ENCODE measurements around the gene PCDHGA2.
"Not testable (repeated sequence)": the region's sequence is repeated elsewhere in the genome, so short reads cannot be mapped to it uniquely, and the experiment has no call there.

The PCDHGA2 gene

DNA sequence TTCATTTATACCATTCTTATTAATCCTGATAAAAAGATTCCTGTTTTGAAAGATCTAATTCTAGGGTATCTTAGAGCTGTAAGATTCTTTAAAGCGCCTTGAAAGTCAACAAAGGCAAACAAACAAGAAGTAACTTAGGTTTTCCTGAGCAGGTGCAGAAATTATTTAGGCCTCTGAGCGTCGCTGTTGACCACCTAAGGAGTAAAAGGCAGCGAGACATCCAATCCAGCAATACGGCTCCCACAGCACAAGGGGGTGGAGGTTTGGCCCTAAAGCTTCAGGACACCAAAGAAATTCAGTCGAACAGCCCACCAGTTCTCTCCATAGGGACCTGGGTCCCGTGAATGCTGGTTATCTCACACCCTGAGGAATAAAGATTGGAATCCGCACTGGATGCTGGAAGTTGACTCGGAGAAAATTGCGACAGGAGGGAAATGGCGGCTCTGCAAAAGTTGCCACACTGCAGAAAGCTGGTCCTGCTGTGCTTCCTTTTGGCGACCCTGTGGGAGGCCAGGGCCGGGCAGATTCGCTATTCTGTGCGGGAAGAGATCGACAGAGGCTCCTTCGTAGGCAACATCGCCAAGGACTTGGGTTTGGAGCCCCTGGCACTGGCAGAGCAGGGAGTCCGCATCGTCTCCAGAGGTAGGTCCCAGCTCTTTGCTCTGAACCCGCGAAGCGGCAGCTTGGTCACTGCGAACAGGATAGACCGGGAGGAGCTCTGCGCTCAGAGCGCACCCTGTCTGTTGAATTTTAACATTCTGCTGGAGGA is at the start of gene PCDHGA2:
Gene PCDHGA2, plus strand, starts transcription at position 223 of the 769 bp plus-strand sequence.
- Histone ChIP-seq H3K36me3 (ENCODE audit: control insufficient read depth, insufficient read depth, low read length) (no peaks in the 10 kb centered on the region), H3K27ac (ENCODE audit: low read depth, low read length) (no peak within 1 kb of the TSS), H3K9ac (ENCODE audit: low read depth, low read length) (no peak within 1 kb of the TSS), H3K4me3 (ENCODE audit: low read depth, low read length) (no peak within 1 kb of the TSS), H3K9me3 (ENCODE audit: control insufficient read depth, insufficient read depth, low read length) (peaks cover 38% of the 10 kb centered on the region), H3K4me1 (ENCODE audit: control insufficient read depth, insufficient read depth, low read length) (no peaks in the 10 kb centered on the region), H3K27me3 (ENCODE audit: control insufficient read depth, insufficient read depth, low read length) (no peaks in the 10 kb centered on the region)

DNA sequence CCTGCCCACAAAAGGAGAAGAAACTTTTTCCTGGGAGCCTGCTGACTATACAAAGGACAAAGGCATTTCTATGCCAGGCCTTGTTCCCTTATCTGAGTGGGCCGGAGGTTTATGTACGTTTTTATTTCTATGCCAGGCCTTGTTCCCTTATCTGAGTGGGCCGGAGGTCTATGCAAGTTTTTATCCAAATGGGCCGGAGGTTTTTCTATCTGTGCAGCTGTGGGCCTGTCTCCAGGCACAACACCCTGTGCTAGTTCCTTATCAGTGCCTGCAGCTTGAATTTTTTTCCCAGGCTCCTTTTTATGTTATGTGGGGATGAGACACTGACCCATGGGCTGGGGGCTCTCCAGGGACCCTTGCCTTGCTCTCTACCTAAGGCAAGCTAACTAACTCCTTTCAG is 40.2 kb upstream of the PCDHGA2 start:
- Histone ChIP-seq H3K27me3 (ENCODE audit: control insufficient read depth, insufficient read depth, low read length) (no peaks in the 10 kb centered on the region), H3K27ac (ENCODE audit: low read depth, low read length) (no peak overlapping the region), H3K4me3 (ENCODE audit: low read depth, low read length) (no peak overlapping the region), H3K36me3 (ENCODE audit: control insufficient read depth, insufficient read depth, low read length) (no peaks in the 10 kb centered on the region), H3K4me1 (ENCODE audit: control insufficient read depth, insufficient read depth, low read length) (no peaks in the 10 kb centered on the region), H3K9ac (ENCODE audit: low read depth, low read length) (no peak overlapping the region), H3K9me3 (ENCODE audit: control insufficient read depth, insufficient read depth, low read length) (peaks cover 41% of the 10 kb centered on the region)

GRCh38 chr5:141303756-141304155 is 34.8 kb upstream of the PCDHGA2 start, which contains the start of gene SLC25A2:
Gene SLC25A2, minus strand, starts transcription at chr5:141304049. Its CDS starts 184 bp downstream, at chr5:141303865.
- H3K9me3 ChIP-seq (ENCODE audit: control insufficient read depth, insufficient read depth, low read length), result peaks cover 36% of the 10 kb centered on the region
- H3K9ac ChIP-seq (ENCODE audit: low read depth, low read length), result no peak within 1 kb of the TSS
- no peak within 1 kb of the TSS for H3K4me3 ChIP-seq (ENCODE audit: low read depth, low read length)
- no peaks in the 10 kb centered on the region for H3K36me3 ChIP-seq (ENCODE audit: control insufficient read depth, insufficient read depth, low read length)
- H3K27ac ChIP-seq (ENCODE audit: low read depth, low read length), result no peak within 1 kb of the TSS
- H3K4me1 ChIP-seq (ENCODE audit: control insufficient read depth, insufficient read depth, low read length), result no peaks in the 10 kb centered on the region
- H3K27me3 ChIP-seq (ENCODE audit: control insufficient read depth, insufficient read depth, low read length), result no peaks in the 10 kb centered on the region

- no peak overlapping the region for H3K4me3 ChIP-seq (ENCODE audit: low read depth, low read length)
- H3K36me3 ChIP-seq (ENCODE audit: control insufficient read depth, insufficient read depth, low read length), result no peaks in the 10 kb centered on the region
- no peak overlapping the region for H3K27ac ChIP-seq (ENCODE audit: low read depth, low read length)
- no peaks in the 10 kb centered on the region for H3K27me3 ChIP-seq (ENCODE audit: control insufficient read depth, insufficient read depth, low read length)
- H3K9ac ChIP-seq (ENCODE audit: low read depth, low read length), result no peak overlapping the region
- H3K4me1 ChIP-seq (ENCODE audit: control insufficient read depth, insufficient read depth, low read length), result no peaks in the 10 kb centered on the region
- H3K9me3 ChIP-seq (ENCODE audit: control insufficient read depth, insufficient read depth, low read length), result peaks cover 29% of the 10 kb centered on the region
Observed at GRCh38 chr5:141306630-141307029, 31.9 kb upstream of the PCDHGA2 start.

DNA sequence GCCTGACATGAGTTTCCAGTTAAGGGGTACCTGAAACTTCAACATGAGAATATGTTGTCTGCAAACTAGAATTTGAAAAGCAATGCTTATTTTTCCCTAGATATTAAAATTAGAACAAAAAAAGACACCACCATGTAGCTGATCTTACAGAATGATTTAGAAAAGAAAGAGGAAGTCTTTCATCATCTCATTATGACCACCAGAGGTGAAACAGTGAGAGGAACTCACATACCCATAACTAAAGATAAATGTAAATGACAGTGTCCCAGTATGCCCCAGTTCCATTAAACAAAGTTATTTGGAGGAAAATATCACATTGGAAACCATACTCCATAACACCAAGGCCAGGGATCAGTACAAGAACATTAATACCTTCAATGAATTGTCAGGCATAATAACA is 24.8 kb upstream of the PCDHGA2 start:
- Histone ChIP-seq H3K27ac (ENCODE audit: low read depth, low read length) (no peak overlapping the region), H3K9me3 (ENCODE audit: control insufficient read depth, insufficient read depth, low read length) (peaks cover 20% of the 10 kb centered on the region), H3K9ac (ENCODE audit: low read depth, low read length) (no peak overlapping the region), H3K36me3 (ENCODE audit: control insufficient read depth, insufficient read depth, low read length) (peaks cover 16% of the 10 kb centered on the region), H3K4me1 (ENCODE audit: control insufficient read depth, insufficient read depth, low read length) (no peaks in the 10 kb centered on the region), H3K4me3 (ENCODE audit: low read depth, low read length) (no peak overlapping the region), H3K27me3 (ENCODE audit: control insufficient read depth, insufficient read depth, low read length) (no peaks in the 10 kb centered on the region)

DNA sequence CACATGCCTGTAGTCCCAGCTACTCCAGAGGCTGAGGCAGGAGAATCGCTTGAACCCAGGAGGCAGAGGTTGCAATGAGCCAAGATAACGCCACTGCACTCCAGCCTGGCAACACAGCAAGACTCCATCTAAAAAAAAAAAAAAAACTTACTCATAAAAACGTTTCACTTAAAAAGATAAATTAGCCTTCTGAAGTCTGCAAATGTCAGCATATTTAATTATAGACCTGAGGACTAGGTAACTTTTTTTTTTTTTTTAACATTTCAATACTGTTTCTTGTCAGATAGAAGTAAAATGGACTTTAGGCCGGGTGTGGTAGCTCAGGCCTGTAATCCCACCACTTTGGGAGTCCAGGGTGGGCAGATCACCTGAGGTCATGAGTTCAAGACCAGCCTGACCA is 21.6 kb upstream of the PCDHGA2 start:
- Histone ChIP-seq H3K9me3 (ENCODE audit: control insufficient read depth, insufficient read depth, low read length) (peaks cover 29% of the 10 kb centered on the region), H3K36me3 (ENCODE audit: control insufficient read depth, insufficient read depth, low read length) (peaks cover 27% of the 10 kb centered on the region)
- not testable (repeated sequence) for H3K9ac ChIP-seq (ENCODE audit: low read depth, low read length); H3K4me3 ChIP-seq (ENCODE audit: low read depth, low read length); H3K27ac ChIP-seq (ENCODE audit: low read depth, low read length); H3K27me3 ChIP-seq (ENCODE audit: control insufficient read depth, insufficient read depth, low read length); H3K4me1 ChIP-seq (ENCODE audit: control insufficient read depth, insufficient read depth, low read length)

DNA sequence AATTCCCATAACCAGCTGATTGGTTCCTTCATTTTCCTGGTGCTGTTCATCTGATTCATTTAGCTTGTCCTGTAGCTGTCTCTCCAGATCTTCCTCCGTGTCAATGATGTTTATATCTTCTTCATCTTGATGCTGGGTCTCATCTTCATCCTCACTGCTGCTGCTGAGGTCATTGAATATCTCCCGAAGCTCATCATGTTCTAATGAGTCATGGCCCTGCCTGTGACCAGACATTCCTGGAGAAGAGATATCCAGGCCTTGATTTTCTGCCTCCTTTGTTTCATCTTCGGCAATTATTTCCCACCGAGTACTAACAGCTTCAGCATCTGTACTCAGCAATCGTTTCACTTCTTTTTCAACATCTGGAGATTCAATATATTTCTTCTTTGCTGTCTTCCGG is 19.4 kb upstream of the PCDHGA2 start:
- H3K4me3 ChIP-seq (ENCODE audit: low read depth, low read length), result peak overlapping the region; percentile 97
- no peaks in the 10 kb centered on the region for H3K4me1 ChIP-seq (ENCODE audit: control insufficient read depth, insufficient read depth, low read length)
- H3K9me3 ChIP-seq (ENCODE audit: control insufficient read depth, insufficient read depth, low read length), result peaks cover 29% of the 10 kb centered on the region
- H3K9ac ChIP-seq (ENCODE audit: low read depth, low read length), result no peak overlapping the region
- H3K36me3 ChIP-seq (ENCODE audit: control insufficient read depth, insufficient read depth, low read length), result peaks cover 27% of the 10 kb centered on the region
- H3K27me3 ChIP-seq (ENCODE audit: control insufficient read depth, insufficient read depth, low read length), result no peaks in the 10 kb centered on the region
- H3K27ac ChIP-seq (ENCODE audit: low read depth, low read length), result no peak overlapping the region

DNA sequence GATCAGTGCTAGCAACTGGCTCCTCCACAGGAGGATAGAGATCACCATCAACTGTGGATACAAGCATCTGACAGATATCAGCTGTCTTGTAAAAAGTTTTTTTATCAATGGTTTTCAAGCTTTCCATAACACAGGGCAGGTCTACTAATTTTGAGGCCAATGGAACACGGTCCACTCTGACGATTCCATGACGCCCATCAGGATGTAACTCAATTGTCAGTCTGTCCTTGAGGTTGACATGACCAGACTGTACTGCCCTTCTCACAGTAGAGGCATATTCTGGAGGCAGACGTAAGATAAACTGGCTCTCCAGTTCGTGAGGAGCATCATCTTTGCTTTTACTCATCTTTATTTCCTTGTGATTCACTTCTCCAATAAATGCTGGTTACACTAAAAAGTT is 18.9 kb upstream of the PCDHGA2 start:
- H3K36me3 ChIP-seq (ENCODE audit: control insufficient read depth, insufficient read depth, low read length), result peaks cover 27% of the 10 kb centered on the region
- H3K27me3 ChIP-seq (ENCODE audit: control insufficient read depth, insufficient read depth, low read length), result no peaks in the 10 kb centered on the region
- H3K9me3 ChIP-seq (ENCODE audit: control insufficient read depth, insufficient read depth, low read length), result peaks cover 28% of the 10 kb centered on the region
- no peaks in the 10 kb centered on the region for H3K4me1 ChIP-seq (ENCODE audit: control insufficient read depth, insufficient read depth, low read length)
- H3K9ac ChIP-seq (ENCODE audit: low read depth, low read length), result peak overlapping the region; percentile 99; the same call in 1 of the 2 replicates
- H3K4me3 ChIP-seq (ENCODE audit: low read depth, low read length), result peak overlapping the region; percentile 97
- H3K27ac ChIP-seq (ENCODE audit: low read depth, low read length), result peak overlapping the region; percentile 97

DNA sequence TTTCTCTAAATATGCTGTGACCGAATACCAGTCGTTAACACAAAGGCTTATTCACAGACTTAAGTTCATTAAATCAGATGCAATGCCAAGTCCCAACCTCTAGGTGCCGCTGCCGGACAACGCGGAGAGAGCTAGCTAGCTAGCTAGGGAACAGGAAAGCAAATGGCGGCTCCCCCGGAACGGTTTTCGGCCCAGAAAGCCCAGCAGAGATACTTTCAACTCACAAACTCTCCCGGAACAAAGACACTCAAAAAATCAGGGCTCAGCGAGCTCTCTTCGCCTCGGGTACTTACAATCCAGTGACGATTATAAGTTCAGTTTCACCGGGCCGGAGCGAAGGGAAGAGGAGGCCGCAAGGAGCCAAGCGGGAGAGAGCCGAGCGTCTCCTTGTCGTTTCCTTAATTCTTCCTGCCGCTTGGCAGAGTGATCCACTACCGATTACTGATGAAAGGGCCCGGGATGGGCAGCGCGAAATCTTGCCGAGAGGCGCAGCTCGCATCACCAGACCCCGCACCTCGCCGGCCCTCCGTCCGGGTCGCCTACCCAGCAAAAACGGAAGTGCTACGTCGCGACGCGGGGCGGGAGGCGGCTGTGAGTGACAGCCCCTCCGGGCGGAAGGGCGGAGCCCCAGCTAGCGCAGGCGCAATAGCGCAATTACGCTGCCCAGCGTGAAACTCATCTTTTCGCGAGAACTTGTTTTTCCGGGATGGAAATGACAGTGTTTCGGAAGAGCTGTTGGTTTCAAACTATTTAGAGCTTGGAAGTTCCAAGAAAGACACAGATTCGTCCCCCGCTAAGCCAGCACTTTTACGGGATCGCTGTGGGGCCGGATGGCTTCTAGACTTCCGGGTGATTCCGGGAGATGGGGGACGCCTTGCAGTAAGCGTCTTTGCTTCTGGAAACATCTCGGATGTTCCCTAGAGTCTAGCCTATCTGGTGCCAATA is 18.1 kb upstream of the PCDHGA2 start, which contains the start of gene TAF7:
Gene TAF7, minus strand, starts transcription at position 560 of the 945 bp plus-strand sequence. CDS start 740 bp downstream, outside the sequence.
- peaks cover 24% of the 10 kb centered on the region for H3K9me3 ChIP-seq (ENCODE audit: control insufficient read depth, insufficient read depth, low read length)
- peak within 1 kb of the TSS; percentile 97 for H3K4me3 ChIP-seq (ENCODE audit: low read depth, low read length)
- peak within 1 kb of the TSS; percentile 99 for H3K9ac ChIP-seq (ENCODE audit: low read depth, low read length)
- no peaks in the 10 kb centered on the region for H3K4me1 ChIP-seq (ENCODE audit: control insufficient read depth, insufficient read depth, low read length)
- no peaks in the 10 kb centered on the region for H3K27me3 ChIP-seq (ENCODE audit: control insufficient read depth, insufficient read depth, low read length)
- H3K36me3 ChIP-seq (ENCODE audit: control insufficient read depth, insufficient read depth, low read length), result peaks cover 27% of the 10 kb centered on the region
- peak within 1 kb of the TSS; percentile 97 for H3K27ac ChIP-seq (ENCODE audit: low read depth, low read length)

- H3K27me3 ChIP-seq (ENCODE audit: control insufficient read depth, insufficient read depth, low read length), result no peaks in the 10 kb centered on the region
- peaks cover 24% of the 10 kb centered on the region for H3K9me3 ChIP-seq (ENCODE audit: control insufficient read depth, insufficient read depth, low read length)
- no peak overlapping the region for H3K4me3 ChIP-seq (ENCODE audit: low read depth, low read length)
- H3K27ac ChIP-seq (ENCODE audit: low read depth, low read length), result no peak overlapping the region
- no peak overlapping the region for H3K9ac ChIP-seq (ENCODE audit: low read depth, low read length)
- no peaks in the 10 kb centered on the region for H3K4me1 ChIP-seq (ENCODE audit: control insufficient read depth, insufficient read depth, low read length)
- H3K36me3 ChIP-seq (ENCODE audit: control insufficient read depth, insufficient read depth, low read length), result peaks cover 21% of the 10 kb centered on the region
Observed at GRCh38 chr5:141322261-141322660, 16.3 kb upstream of the PCDHGA2 start.
